GM10266 (cell line): ENCODE results near the gene FCER2.
A peak's percentile ranks its signal among the peaks of the same experiment; 100 is the strongest.
"Not testable (repeated sequence)": the region's sequence is repeated elsewhere in the genome, so short reads cannot be mapped to it uniquely, and the experiment has no call there.

ENCODE experiments used
- DNase-seq: peaks from one replicate; pipeline ENCODE4 v3.0.0; 2012; ENCODE audit errors: extremely low spot score
- TF ChIP-seq, protein P1 (sequence below): IDR thresholded peaks from 2 replicates; pipeline ENCODE4 v1.5.1; 2012; ENCODE audit warnings: mild to moderate bottlenecking, low read depth; ENCODE audit not compliant: control insufficient read depth, insufficient read depth; ENCODE audit errors: missing control alignments

The FCER2 gene, protein sequence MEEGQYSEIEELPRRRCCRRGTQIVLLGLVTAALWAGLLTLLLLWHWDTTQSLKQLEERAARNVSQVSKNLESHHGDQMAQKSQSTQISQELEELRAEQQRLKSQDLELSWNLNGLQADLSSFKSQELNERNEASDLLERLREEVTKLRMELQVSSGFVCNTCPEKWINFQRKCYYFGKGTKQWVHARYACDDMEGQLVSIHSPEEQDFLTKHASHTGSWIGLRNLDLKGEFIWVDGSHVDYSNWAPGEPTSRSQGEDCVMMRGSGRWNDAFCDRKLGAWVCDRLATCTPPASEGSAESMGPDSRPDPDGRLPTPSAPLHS

DNA sequence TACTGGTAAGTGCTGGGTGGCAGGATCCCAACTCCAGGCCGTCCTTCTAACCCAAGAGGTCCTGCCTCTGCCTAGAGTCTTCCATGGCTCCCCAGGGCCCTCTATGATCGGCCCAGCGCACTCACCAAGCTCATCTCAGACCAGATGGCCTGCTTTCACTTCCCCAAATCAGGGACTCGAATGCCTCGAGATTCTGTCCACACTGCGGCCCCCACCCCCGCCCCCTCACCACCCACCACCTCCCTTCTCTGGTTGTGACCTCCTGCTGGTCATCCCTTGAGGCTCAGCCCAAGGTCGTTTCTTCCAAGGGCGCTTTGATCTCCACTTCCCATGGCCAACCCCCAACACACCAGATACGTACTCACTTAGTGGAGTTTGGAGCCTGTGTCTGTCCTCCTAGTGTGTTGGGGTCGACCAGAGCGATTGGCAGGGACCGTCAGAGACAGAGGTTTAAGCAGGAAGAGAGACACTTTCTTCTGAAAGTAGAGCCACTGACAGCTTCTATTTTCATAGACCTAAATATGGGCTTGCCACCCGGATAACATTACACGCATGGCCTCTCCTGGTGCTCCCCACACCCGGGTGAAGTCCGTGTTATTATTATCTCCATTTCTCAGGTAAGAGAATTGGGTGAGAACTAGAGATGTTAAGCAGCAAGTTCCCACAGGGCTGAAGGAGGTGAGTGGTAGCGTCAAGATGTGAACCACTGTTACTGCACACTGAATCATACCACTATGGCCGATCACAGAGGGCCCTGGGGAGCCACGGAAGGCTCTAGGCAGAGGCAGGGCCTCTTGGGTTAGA lies at the start of gene FCER2:
TSS of gene FCER2 (minus strand) at position 478 of the 804 bp plus-strand sequence. CDS start 2,371 bp downstream, outside the sequence.
- TF ChIP-seq, protein P1, sequence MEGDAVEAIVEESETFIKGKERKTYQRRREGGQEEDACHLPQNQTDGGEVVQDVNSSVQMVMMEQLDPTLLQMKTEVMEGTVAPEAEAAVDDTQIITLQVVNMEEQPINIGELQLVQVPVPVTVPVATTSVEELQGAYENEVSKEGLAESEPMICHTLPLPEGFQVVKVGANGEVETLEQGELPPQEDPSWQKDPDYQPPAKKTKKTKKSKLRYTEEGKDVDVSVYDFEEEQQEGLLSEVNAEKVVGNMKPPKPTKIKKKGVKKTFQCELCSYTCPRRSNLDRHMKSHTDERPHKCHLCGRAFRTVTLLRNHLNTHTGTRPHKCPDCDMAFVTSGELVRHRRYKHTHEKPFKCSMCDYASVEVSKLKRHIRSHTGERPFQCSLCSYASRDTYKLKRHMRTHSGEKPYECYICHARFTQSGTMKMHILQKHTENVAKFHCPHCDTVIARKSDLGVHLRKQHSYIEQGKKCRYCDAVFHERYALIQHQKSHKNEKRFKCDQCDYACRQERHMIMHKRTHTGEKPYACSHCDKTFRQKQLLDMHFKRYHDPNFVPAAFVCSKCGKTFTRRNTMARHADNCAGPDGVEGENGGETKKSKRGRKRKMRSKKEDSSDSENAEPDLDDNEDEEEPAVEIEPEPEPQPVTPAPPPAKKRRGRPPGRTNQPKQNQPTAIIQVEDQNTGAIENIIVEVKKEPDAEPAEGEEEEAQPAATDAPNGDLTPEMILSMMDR: no peak
- peak; percentile 68 for DNase-seq

DNA sequence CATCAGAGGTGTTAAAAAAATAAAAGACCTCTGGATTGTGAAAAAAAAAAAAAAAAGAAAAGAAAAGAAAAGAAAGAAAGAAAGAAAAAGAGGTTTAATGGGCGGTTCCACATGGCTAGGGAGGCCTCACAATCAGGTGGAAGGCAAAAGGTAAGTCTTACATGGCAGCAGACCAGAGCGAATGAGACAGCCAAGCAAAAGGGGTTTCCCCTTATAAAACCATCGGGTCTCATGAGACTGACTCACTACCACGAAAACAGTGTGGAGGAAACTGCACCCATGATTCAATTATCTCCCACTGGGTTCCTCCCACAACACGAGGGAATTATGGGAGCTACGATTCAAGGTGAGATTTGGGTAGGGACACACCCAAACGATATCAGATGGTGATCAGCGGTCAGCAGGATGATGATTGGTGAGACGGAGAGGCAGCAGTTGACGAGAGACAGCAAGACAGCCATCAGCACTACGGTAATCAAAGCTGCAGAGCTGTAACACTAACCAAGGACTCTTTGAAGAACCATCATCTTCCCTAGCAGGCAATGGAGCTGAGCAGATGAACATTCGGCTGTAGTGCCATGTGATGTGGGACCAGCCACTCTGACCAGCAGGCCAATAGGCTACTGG lies 49.3 kb upstream of the FCER2 start:
- TF ChIP-seq, protein P1: no peak
- no peak for DNase-seq

GRCh38 chr19:7748756-7749155 lies 46.8 kb upstream of the FCER2 start:
- DNase-seq: no peak
- TF ChIP-seq, protein P1: no peak

DNA sequence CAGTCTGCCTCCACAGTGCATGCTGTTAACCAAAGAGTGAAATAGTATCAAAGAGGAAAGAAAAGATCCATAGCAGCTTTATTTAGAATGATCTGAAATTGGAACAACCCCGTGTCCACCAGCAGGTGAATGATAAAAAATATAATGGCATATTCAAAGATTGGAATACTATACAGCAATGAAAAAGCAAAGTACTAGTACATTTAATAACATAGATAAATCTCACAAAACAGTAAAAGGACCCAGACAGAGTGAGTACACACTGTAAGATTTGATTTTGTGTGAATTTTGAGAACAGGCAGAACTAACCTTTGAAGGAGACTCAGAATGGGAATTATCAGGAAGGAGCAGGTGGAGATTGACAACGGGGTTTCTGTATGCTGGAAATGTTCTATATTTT lies 46.2 kb upstream of the FCER2 start:
- TF ChIP-seq, protein P1: no peak
- DNase-seq: no peak

GRCh38 chr19:7746903-7747884 lies 45.3 kb upstream of the FCER2 start, which contains the start of gene CD209:
Gene CD209, minus strand, starts transcription at chr19:7747534. Its CDS starts 23 bp downstream, at chr19:7747511.
- TF ChIP-seq, protein P1: no peak
- no peak for DNase-seq

GRCh38 chr19:7746306-7746705 lies 44.4 kb upstream of the FCER2 start:
- DNase-seq: not testable (repeated sequence)
